Dedifferentiated amniotic fluid mesenchymal stem cell (primary cell): ENCODE results near the gene TMEM30B.
"Not testable (repeated sequence)": the region's sequence is repeated elsewhere in the genome, so short reads cannot be mapped to it uniquely, and the experiment has no call there.

Source experiments
- DNase-seq: peaks from one replicate; pipeline ENCODE4 v3.0.0-alpha.2; 2016; ENCODE audit errors: extremely low spot score

Gene TMEM30B

GRCh38 chr14:61281186-61281947 lies at the start of gene TMEM30B:
Gene TMEM30B, minus strand, starts transcription at chr14:61281338. Its CDS starts 191 bp downstream, at chr14:61281147.
- no peak for DNase-seq

GRCh38 chr14:61330511-61330910 lies 49.4 kb upstream of the TMEM30B start:
- no peak for DNase-seq

- DNase-seq = no peak
Measured at GRCh38 chr14:61329478-61330051, 48.4 kb upstream of the TMEM30B start.

- no peak for DNase-seq
Measured at GRCh38 chr14:61328626-61329262, 47.6 kb upstream of the TMEM30B start.

GRCh38 chr14:61326847-61327246 lies 45.7 kb upstream of the TMEM30B start:
- no peak for DNase-seq

- no peak for DNase-seq
Measured at GRCh38 chr14:61326146-61326545, 45.0 kb upstream of the TMEM30B start.

GRCh38 chr14:61325166-61325565 lies 44.0 kb upstream of the TMEM30B start:
- no peak for DNase-seq

- DNase-seq = no peak
Measured at GRCh38 chr14:61323970-61324369, 42.8 kb upstream of the TMEM30B start.

GRCh38 chr14:61322799-61323290 lies 41.7 kb upstream of the TMEM30B start:
- DNase-seq = no peak

- DNase-seq = no peak
Measured at GRCh38 chr14:61322011-61322798, 41.1 kb upstream of the TMEM30B start.

GRCh38 chr14:61321385-61322010 lies 40.4 kb upstream of the TMEM30B start, which contains the start of gene PRKCH:
Gene PRKCH, plus strand, starts transcription at chr14:61321579. Its CDS starts 523 bp downstream, at chr14:61322102.
- no peak for DNase-seq

GRCh38 chr14:61320806-61321384 lies 39.8 kb upstream of the TMEM30B start:
- DNase-seq = no peak

- DNase-seq = not testable (repeated sequence)
Measured at GRCh38 chr14:61320170-61320569, 39.0 kb upstream of the TMEM30B start.

- DNase-seq = no peak
Measured at GRCh38 chr14:61319706-61320105, 38.6 kb upstream of the TMEM30B start.

- DNase-seq = no peak
Measured at GRCh38 chr14:61319086-61319485, 37.9 kb upstream of the TMEM30B start.

GRCh38 chr14:61315313-61315712 lies 34.2 kb upstream of the TMEM30B start:
- no peak for DNase-seq

GRCh38 chr14:61308701-61309100 lies 27.6 kb upstream of the TMEM30B start:
- DNase-seq = not testable (repeated sequence)

GRCh38 chr14:61308198-61308597 lies 27.1 kb upstream of the TMEM30B start:
- DNase-seq = no peak

GRCh38 chr14:61304688-61305087 lies 23.6 kb upstream of the TMEM30B start:
- no peak for DNase-seq

GRCh38 chr14:61300754-61301153 lies 19.6 kb upstream of the TMEM30B start:
- DNase-seq = no peak

- DNase-seq = no peak
Measured at GRCh38 chr14:61300209-61300608, 19.1 kb upstream of the TMEM30B start.
